HG03095 (cell line): ENCODE results near the gene INO80.
"Not testable (repeated sequence)": the region's sequence is repeated elsewhere in the genome, so short reads cannot be mapped to it uniquely, and the experiment has no call there.

ENCODE experiments used
- ATAC-seq: cut with Tn5 transposase; IDR thresholded peaks from one replicate; pipeline ENCODE4 v1.9.1; 2021; ENCODE audit warnings: moderate library complexity; ENCODE audit not compliant: unreplicated experiment

INO80 gene

GRCh38 chr15:41122849-41123248, 6.8 kb upstream of the INO80 start:
- ATAC-seq: no peak

DNA sequence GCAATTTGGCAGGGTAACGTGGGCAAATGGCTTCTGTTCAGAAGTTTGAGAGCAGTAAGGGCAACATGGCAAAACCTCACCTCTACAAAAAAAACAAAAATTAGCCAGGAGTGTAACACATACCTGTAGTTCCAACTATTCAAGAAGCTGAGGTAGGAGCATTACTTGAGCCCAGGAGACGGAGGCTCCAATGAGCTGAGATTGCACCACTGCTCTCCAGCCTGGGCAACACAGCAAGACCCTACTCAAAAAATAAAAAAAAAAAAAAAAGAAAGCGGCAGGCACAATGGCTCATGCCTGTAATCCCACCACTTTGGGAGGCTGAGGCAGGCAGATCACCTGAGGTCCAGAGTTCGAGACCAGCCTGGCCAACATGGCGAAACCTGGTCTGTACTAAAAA, 5.9 kb upstream of the INO80 start:
- ATAC-seq: no peak

DNA sequence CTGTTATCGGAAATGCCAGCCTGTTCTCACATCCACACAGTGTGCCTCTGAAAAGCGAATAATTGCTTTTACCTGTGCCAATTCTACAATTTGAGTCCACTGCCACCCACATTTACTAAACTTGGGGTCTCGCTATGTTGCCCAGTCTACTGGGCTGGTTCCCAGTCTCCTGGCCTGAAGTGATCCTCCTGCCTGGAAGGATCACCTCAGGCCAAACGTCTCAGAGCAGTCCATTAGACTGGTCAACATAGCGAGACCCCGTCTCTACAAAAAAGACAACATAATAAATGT, 827 bp upstream of the INO80 start:
- no peak for ATAC-seq

GRCh38 chr15:41115652-41116115, 396 bp downstream of the INO80 start:
- ATAC-seq: peak; percentile 30

- ATAC-seq: peak; percentile 43
Measured at GRCh38 chr15:41115161-41115651, 874 bp downstream of the INO80 start.

DNA sequence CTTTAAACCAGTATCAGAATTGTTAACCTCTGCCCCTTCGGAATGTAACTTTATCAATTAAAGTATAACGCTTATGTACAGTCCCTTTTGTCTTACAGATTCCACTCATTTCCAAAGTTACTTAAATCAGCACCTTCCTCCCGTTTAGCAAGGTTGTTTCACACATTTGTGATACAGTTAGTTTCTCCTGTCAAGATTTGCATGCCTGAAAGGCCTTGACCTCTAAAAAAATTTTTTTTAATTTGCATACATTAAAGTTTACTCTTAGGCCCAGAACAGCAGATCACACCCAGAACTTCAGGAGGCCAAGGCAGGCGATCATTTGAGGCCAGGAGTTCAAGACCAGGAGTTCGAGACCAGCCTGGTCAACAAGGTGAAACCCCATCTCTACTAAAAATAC, 9.1 kb downstream of the INO80 start:
- ATAC-seq: no peak

GRCh38 chr15:41105348-41106334, 10.4 kb downstream of the INO80 start:
- no peak for ATAC-seq

DNA sequence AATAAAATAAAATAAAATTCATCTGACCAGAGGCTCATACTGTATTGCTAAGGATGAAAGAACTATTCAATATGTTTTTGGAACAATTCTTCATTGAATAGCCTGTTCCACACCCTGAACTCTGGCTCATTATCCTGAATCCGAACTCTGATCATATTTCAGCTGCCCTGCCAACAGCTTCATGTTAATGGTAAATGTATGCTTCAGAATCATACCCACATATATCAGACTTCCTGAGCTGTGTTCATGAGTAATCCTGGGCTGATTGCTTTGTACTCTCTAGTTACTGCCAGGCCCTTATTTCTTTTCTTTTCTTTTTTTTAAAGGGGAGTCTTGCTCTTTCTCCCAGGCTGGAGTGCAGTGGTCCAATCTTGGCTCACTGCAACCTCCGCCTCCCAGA, 11.8 kb downstream of the INO80 start:
- no peak for ATAC-seq

GRCh38 chr15:41102854-41103253, 13.2 kb downstream of the INO80 start:
- ATAC-seq: no peak

DNA sequence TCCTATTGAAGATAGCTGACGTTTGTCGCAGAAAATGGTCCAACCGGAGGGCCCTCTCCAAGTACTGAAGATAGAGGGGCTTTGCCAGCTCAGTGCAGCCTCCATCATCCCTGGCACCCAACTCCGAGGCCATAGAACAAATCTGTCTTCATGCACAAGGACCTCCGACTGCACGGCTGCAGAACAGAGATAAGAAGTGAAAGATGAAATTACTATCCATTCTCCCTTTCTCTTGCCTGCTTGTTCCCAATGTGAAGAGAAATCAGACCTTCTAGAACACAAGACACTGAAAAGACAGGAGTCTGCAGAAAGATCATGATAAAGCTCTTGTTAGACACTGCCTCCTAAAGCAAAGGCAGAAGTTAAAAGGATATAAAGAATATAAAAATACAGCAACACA, 19.9 kb downstream of the INO80 start:
- ATAC-seq: no peak

- no peak for ATAC-seq
Measured at GRCh38 chr15:41085029-41085428, 31.1 kb downstream of the INO80 start.

DNA sequence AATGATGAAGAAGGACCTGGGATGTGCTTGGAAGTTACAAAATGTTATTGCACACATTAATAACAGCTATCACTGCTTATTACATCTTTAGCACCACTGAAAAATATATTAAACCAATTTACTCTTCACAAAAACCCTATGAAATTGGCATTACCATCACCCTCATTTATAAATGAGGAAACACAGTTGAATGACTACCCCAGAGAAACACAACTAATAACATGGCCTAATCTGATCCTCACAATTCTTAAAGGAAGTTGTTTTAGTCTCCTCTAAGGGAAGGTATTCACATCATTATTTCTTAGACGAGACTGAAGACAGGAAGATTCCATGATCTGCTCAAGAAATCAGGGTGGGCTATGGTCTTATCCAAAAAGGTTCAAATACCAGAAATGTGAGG, 35.9 kb downstream of the INO80 start:
- no peak for ATAC-seq

GRCh38 chr15:41079717-41080116, 36.4 kb downstream of the INO80 start:
- no peak for ATAC-seq

GRCh38 chr15:41078879-41079278, 37.2 kb downstream of the INO80 start:
- ATAC-seq: not testable (repeated sequence)

DNA sequence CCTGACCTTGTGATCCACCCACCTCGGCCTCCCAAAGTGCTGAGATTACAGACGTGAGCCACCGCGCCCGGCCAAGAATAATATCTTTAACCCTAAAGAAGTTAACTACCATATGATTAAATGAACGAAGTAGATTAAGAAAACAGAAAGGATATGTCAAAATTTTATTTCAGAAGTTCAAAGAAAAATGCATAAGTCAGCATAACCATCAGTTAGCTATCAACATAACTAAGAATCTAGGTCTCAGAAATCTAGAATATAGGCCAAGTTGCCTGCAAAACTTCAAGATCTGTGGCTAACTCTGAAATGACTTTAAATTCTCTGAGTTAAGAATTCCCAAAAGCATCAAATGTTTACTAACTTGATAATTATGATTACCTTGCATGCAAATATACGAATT, 38.0 kb downstream of the INO80 start:
- no peak for ATAC-seq

- ATAC-seq: no peak
Measured at GRCh38 chr15:41073028-41073427, 43.1 kb downstream of the INO80 start.

DNA sequence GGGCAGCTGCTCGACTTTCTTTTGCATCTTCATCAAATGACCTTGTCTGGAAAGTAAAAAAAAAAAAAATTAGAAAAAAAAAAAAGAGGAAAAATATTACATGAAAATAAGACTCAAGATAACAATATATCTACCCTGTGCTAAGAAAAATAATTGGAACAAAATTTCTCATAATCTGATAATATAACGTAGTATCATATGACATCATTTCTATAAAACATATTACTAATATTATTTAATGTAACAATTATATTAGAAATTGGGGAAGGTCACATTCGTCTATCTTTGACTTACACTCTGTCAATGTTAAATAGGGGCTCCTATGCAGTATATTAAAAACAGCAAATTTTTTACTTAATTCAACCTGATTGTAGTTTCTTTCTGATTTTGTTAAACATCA, 44.1 kb downstream of the INO80 start:
- ATAC-seq: no peak

DNA sequence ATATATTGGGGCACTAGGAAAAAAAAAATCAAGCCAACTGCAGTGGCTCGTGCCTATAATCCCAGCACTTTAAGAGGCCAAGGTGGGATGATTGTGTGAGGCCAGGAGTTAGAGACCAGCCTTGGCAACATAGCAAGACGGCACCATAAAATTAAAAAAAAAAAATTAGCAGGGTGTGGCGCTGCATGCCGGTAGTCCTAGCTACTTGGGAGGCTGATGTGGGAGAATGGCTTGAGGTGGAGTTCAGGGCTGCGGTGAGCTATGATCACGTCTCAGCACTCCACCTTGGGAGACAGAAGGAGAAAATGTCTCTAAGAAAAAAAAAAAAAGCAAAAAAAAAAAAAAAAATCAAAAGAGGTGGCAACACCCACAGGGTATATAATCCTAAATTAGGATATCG, 49.6 kb downstream of the INO80 start:
- no peak for ATAC-seq

DNA sequence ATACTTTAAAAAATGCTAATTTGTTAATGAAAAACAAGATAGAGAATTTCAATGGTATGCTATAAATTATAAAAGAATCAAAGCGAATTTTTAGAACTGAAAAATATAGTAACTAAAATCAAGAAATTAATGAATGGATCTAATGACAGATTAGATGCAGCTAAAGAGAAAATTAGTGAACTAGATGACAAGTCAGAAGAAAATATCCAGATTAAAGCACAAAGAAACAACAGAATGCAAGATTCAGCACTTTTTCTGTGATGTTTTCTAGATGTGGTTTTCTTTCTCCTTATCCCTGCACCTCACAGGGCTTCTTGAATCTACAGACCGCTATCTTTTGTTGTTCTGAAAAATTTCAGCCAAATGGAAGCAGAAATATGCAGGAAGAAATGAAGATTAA, 54.4 kb downstream of the INO80 start:
- ATAC-seq: no peak

- no peak for ATAC-seq
Measured at GRCh38 chr15:41060505-41060904, 55.6 kb downstream of the INO80 start.

GRCh38 chr15:41056810-41057209, 59.3 kb downstream of the INO80 start:
- ATAC-seq: no peak

- ATAC-seq: no peak
Measured at GRCh38 chr15:41055706-41056105, 60.4 kb downstream of the INO80 start.

DNA sequence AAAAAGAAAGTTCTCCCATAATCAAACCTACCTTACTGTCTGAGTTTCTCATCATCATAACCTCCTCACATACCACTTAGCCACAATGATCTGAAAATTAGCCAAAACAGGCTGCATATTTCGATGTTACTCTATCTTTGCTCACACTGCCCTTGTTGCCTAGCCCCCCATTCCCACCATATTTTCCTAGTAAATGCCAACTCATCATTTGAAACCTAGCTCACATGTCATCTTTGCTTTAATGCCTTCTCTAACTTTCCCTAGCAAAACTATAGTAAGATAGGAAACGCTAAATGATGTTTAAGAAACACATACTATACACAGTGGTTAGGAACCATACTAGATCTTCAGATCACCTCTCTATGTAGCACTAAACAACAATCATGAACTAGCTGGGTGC, 64.9 kb downstream of the INO80 start:
- ATAC-seq: no peak
